Chondrocyte (in vitro differentiated cells): ENCODE measurements around the gene TSR2. TPM values are rescaled to one million over a fixed set of nuclear protein-coding genes. Genes with fewer than 3 reads are reported as not detected.

ENCODE experiments used
- DNase-seq: peaks from one replicate; pipeline ENCODE4 v3.0.0; 2021; ENCODE audit warnings: mixed read lengths, low spot score
- H3K27ac Mint-ChIP-seq: one replicate; pipeline ENCODE4 v1.8.0; 2021; ENCODE audit warnings: mild to moderate bottlenecking, moderate library complexity, mixed read lengths; ENCODE audit not compliant: unreplicated experiment
- H3K27me3 Mint-ChIP-seq: 2 replicates; pipeline ENCODE4 v1.8.0; 2021; ENCODE audit warnings: low read depth, mixed read lengths
- H3K36me3 Mint-ChIP-seq: 2 replicates; pipeline ENCODE4 v1.8.0; 2021; ENCODE audit warnings: low read depth, mixed read lengths
- H3K4me1 Mint-ChIP-seq: 2 replicates; pipeline ENCODE4 v1.8.0; 2021; ENCODE audit warnings: low read depth, mild to moderate bottlenecking, mixed read lengths
- H3K4me3 Mint-ChIP-seq: one replicate; pipeline ENCODE4 v1.8.0; 2021; ENCODE audit warnings: mild to moderate bottlenecking, moderate library complexity, mixed read lengths; ENCODE audit not compliant: unreplicated experiment
- H3K9me3 Mint-ChIP-seq: 2 replicates; pipeline ENCODE4 v1.8.0; 2021; ENCODE audit warnings: low read depth, mixed read lengths
- total RNA-seq: library from RNA; stranded (reverse); gene quantifications from 3 replicates; pipeline ENCODE4 v1.2.1, GENCODE V29; 2021
- TF ChIP-seq, protein P1 (sequence below): fragments of 200-600 bp; sonication (generic); IDR thresholded peaks from 2 replicates; pipeline ENCODE4 v1.5.0; 2021; ENCODE audit warnings: antibody characterized with exemption, mild to moderate bottlenecking, moderate library complexity

Gene TSR2
- total RNA-seq, 1 donor from 2014 or later = 23.8 TPM

- Mint-ChIP-seq H3K36me3 (peaks cover 7% of the 10 kb centered on the region), H3K4me3 (no peak overlapping the region), H3K9me3 (peaks cover 9% of the 10 kb centered on the region), H3K4me1 (peaks cover 16% of the 10 kb centered on the region), H3K27me3 (no peaks in the 10 kb centered on the region), H3K27ac (no peak overlapping the region)
- TF ChIP-seq, protein P1, sequence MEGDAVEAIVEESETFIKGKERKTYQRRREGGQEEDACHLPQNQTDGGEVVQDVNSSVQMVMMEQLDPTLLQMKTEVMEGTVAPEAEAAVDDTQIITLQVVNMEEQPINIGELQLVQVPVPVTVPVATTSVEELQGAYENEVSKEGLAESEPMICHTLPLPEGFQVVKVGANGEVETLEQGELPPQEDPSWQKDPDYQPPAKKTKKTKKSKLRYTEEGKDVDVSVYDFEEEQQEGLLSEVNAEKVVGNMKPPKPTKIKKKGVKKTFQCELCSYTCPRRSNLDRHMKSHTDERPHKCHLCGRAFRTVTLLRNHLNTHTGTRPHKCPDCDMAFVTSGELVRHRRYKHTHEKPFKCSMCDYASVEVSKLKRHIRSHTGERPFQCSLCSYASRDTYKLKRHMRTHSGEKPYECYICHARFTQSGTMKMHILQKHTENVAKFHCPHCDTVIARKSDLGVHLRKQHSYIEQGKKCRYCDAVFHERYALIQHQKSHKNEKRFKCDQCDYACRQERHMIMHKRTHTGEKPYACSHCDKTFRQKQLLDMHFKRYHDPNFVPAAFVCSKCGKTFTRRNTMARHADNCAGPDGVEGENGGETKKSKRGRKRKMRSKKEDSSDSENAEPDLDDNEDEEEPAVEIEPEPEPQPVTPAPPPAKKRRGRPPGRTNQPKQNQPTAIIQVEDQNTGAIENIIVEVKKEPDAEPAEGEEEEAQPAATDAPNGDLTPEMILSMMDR = no peak
- no peak for DNase-seq
Observed at GRCh38 chrX:54444752-54445151, 4.5 kb downstream of the TSR2 start.

GRCh38 chrX:54446084-54446483 lies 5.9 kb downstream of the TSR2 start:
- Mint-ChIP-seq H3K27me3 (no peaks in the 10 kb centered on the region), H3K36me3 (peaks cover 11% of the 10 kb centered on the region), H3K27ac (no peak overlapping the region), H3K4me1 (peaks cover 12% of the 10 kb centered on the region), H3K9me3 (peaks cover 12% of the 10 kb centered on the region), H3K4me3 (no peak overlapping the region)
- DNase-seq = no peak
- TF ChIP-seq, protein P1 = no peak

- Mint-ChIP-seq H3K4me1 (peaks cover under 1% of the 10 kb centered on the region), H3K9me3 (peaks cover 6% of the 10 kb centered on the region), H3K4me3 (no peak overlapping the region), H3K36me3 (peaks cover 9% of the 10 kb centered on the region), H3K27me3 (no peaks in the 10 kb centered on the region), H3K27ac (no peak overlapping the region)
- TF ChIP-seq, protein P1 = peak; percentile 50
- DNase-seq = no peak
Observed at GRCh38 chrX:54447461-54447860, 7.3 kb downstream of the TSR2 start.

- Mint-ChIP-seq H3K9me3 (peaks cover 3% of the 10 kb centered on the region), H3K36me3 (peaks cover 8% of the 10 kb centered on the region), H3K27me3 (no peaks in the 10 kb centered on the region), H3K4me1 (no peaks in the 10 kb centered on the region), H3K4me3 (no peak overlapping the region), H3K27ac (no peak overlapping the region)
- TF ChIP-seq, protein P1 = no peak
- no peak for DNase-seq
Observed at GRCh38 chrX:54449929-54450328, 9.7 kb downstream of the TSR2 start.

GRCh38 chrX:54452920-54453319 lies 12.7 kb downstream of the TSR2 start:
- no peaks in the 10 kb centered on the region for H3K27me3 Mint-ChIP-seq
- H3K36me3 Mint-ChIP-seq = peaks cover 8% of the 10 kb centered on the region
- H3K4me1 Mint-ChIP-seq = no peaks in the 10 kb centered on the region
- peak overlapping the region; percentile 55 for H3K27ac Mint-ChIP-seq
- H3K9me3 Mint-ChIP-seq = peaks cover 3% of the 10 kb centered on the region
- no peak for DNase-seq
- TF ChIP-seq, protein P1 = peak; percentile 68
- no peak overlapping the region for H3K4me3 Mint-ChIP-seq
